ENCODE measurements around the gene DCTPP1. TPM values are rescaled to one million over a fixed set of nuclear protein-coding genes. Genes with fewer than 3 reads are reported as not detected.

Gene DCTPP1
- total and polyA plus RNA-seq, 2 of the 13 experiments (the other 11 are each of a cell fraction or from before 2014, with no cell fraction given): 54.8 to 74.4 TPM

- TF ChIP-seq PAWR (CRISPR knock-in tag; IDR thresholded peaks at IDR 0.05; ENCODE audit: borderline replicate concordance): no peak
- TF ChIP-seq ZNF430 (CRISPR knock-in tag; IDR thresholded peaks at IDR 0.05): peak; percentile 88
- peak; percentile 81 for TF ChIP-seq ZEB1 (IDR thresholded peaks at IDR 0.05; ENCODE audit: insufficient replicate concordance, low read depth)
- no peak for TF ChIP-seq ZNF468 (CRISPR knock-in tag; IDR thresholded peaks at IDR 0.05)
- no peak; the same call in 1 of the 2 replicates for TF ChIP-seq NCOA1 (CRISPR knock-in tag; IDR thresholded peaks at IDR 0.05)
- TF ChIP-seq FUBP1 (CRISPR knock-in tag; IDR thresholded peaks at IDR 0.05; ENCODE audit: borderline replicate concordance): no peak
- TF ChIP-seq HDAC2 (CRISPR knock-in tag; IDR thresholded peaks at IDR 0.05): peak; percentile 93
- no peak for TF ChIP-seq MBD4 (IDR thresholded peaks at IDR 0.05; ENCODE audit: borderline replicate concordance, low read length)
- no peak for TF ChIP-seq ZNF484 (CRISPR knock-in tag; IDR thresholded peaks at IDR 0.05; ENCODE audit: borderline replicate concordance, low read depth)
- TF ChIP-seq ZNF777 (CRISPR knock-in tag; IDR thresholded peaks at IDR 0.05): no peak
- TF ChIP-seq SIN3A (IDR thresholded peaks at IDR 0.05; ENCODE audit: borderline replicate concordance, low read depth, low read length): no peak
- peak; percentile 56; the same call in 1 of the 2 replicates for TF ChIP-seq ZNF589 (CRISPR knock-in tag; conservative IDR thresholded peaks at IDR 0.05)
- TF ChIP-seq MAF1 (CRISPR knock-in tag; IDR thresholded peaks at IDR 0.05; ENCODE audit: borderline replicate concordance): no peak
- TF ChIP-seq SOX5 (CRISPR knock-in tag; IDR thresholded peaks at IDR 0.05; ENCODE audit: borderline replicate concordance): peak; percentile 96
- TF ChIP-seq CREB1 (IDR thresholded peaks at IDR 0.05): no peak
- TF ChIP-seq CREB1 (CRISPR knock-in tag; IDR thresholded peaks at IDR 0.05): peak; percentile 75
- TF ChIP-seq ZNF512 (CRISPR knock-in tag; IDR thresholded peaks at IDR 0.05): no peak
- TF ChIP-seq NR2F6 (IDR thresholded peaks at IDR 0.05): peak; percentile 83
- peak; percentile 83 for TF ChIP-seq NR2F6 (CRISPR knock-in tag; IDR thresholded peaks at IDR 0.05)
- TF ChIP-seq ZKSCAN1 (IDR thresholded peaks at IDR 0.05; ENCODE audit: low read length): no peak
- TF ChIP-seq NFKB2 (CRISPR knock-in tag; IDR thresholded peaks at IDR 0.05; ENCODE audit: borderline replicate concordance): no peak
- TF ChIP-seq HNRNPL (IDR thresholded peaks at IDR 0.05; ENCODE audit: low read depth, low read length): no peak
- peak; percentile 11; the same call in 1 of the 2 replicates for TF ChIP-seq ZNF644 (CRISPR knock-in tag; IDR thresholded peaks at IDR 0.05; ENCODE audit: low read depth)
- TF ChIP-seq ZNF256 (CRISPR knock-in tag; conservative IDR thresholded peaks at IDR 0.05): no peak
- no peak for TF ChIP-seq SMAD9 (CRISPR knock-in tag; IDR thresholded peaks at IDR 0.05)
- TF ChIP-seq ZBTB42 (CRISPR knock-in tag; IDR thresholded peaks at IDR 0.05): no peak; the same call in none of the 2 replicates
- no peak for TF ChIP-seq SIN3B (IDR thresholded peaks at IDR 0.05; ENCODE audit: low read length)
- TF ChIP-seq TARDBP (CRISPR knock-in tag; IDR thresholded peaks at IDR 0.05): peak; percentile 64; the same call in 1 of the 2 replicates
- no peak for TF ChIP-seq ZSCAN20 (CRISPR knock-in tag; IDR thresholded peaks at IDR 0.05; ENCODE audit: borderline replicate concordance)
- no peak for TF ChIP-seq MBNL3 (CRISPR knock-in tag; conservative IDR thresholded peaks at IDR 0.05)
- peak; percentile 24; the same call in 1 of the 2 replicates for TF ChIP-seq ZNF205 (CRISPR knock-in tag; IDR thresholded peaks at IDR 0.05)
- no peak for TF ChIP-seq TEAD2 (CRISPR knock-in tag; IDR thresholded peaks at IDR 0.05)
Measured at GRCh38 chr16:30447512-30448226, 17.8 kb upstream of the DCTPP1 start (continued).

Data from HepG2 (cell line).